Adrenal gland (tissue), 5 donors: ENCODE measurements around the gene CSNK1E.

Source experiments
- POLR2A ChIP-seq, 2 donors: fragments of 450-650 bp; IDR thresholded peaks; one replicate each; pipeline ENCODE4 v1.6.1; 2017; ENCODE audit warnings: antibody characterized with exemption in 2 of 2, mild to moderate bottlenecking in 2 of 2, moderate library complexity in 1 of 2
- TF ChIP-seq, protein P1 (sequence below), 6 experiments: fragments of 450-650 bp in 4 of 6; fragments of 200-600 bp in 2 of 6; sonication (generic) in 1 of 6; IDR thresholded peaks; 1 replicate in 5 of 6; 2 replicates in 1 of 6; pipeline versions ENCODE4 v1.5.1 to v1.8.0; 2016 to 2021; ENCODE audit warnings: antibody characterized with exemption in 6 of 6, mild to moderate bottlenecking in 2 of 6, moderate library complexity in 1 of 6
- donor health status: DM: no; HTN: no; CAD: no.

DNA sequence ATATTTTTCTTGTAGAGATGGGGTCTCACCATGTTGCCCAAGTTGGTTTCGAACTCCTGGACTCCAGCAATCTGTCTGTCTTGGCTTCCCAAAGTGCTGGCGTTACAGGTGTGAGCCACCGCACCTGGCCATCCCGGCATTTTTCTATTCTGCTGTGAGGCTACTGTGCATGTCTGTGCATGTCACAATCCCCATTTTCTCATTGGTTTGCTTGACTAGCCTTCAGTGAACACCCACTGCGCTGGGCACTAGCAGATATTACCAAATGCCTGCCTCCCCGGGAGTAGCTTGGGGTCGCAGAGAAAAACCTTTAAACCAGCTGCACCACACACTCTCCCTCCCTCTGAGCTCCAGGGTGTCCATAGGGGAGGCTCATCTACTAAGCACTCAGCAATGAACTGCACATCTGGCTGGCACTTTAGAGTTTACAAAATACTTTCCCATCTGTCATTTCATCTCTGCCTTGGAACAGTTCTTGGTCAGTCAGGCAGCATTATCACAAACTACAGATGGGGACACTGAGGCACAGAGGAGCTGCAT is 4.9 kb downstream of the CSNK1E start:
- TF ChIP-seq, protein P1, sequence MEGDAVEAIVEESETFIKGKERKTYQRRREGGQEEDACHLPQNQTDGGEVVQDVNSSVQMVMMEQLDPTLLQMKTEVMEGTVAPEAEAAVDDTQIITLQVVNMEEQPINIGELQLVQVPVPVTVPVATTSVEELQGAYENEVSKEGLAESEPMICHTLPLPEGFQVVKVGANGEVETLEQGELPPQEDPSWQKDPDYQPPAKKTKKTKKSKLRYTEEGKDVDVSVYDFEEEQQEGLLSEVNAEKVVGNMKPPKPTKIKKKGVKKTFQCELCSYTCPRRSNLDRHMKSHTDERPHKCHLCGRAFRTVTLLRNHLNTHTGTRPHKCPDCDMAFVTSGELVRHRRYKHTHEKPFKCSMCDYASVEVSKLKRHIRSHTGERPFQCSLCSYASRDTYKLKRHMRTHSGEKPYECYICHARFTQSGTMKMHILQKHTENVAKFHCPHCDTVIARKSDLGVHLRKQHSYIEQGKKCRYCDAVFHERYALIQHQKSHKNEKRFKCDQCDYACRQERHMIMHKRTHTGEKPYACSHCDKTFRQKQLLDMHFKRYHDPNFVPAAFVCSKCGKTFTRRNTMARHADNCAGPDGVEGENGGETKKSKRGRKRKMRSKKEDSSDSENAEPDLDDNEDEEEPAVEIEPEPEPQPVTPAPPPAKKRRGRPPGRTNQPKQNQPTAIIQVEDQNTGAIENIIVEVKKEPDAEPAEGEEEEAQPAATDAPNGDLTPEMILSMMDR (IDR thresholded peaks at IDR 0.05) = no peak
- TF ChIP-seq POLR2A (IDR thresholded peaks at IDR 0.05) = no peak
